BLaER1 treated with 17β-estradiol and CSF1 and Interleukin-3, amounts not matched to agents 10 nM and 100 nM (cell line): ENCODE data around the gene SYVN1.
A peak's percentile ranks its signal among the peaks of the same experiment; 100 is the strongest.
"Not testable (repeated sequence)": the region's sequence is repeated elsewhere in the genome, so short reads cannot be mapped to it uniquely, and the experiment has no call there.

Experiments used
- H3K27ac ChIP-seq, 11 experiments: shearing (Covaris generic); formaldehyde crosslinking; 2 replicates each; pipeline ENCODE4 v1.8.1; 2022
- H3K27me3 ChIP-seq, 11 experiments: shearing (Covaris generic); formaldehyde crosslinking; 2 replicates each; pipeline ENCODE4 v1.8.1; 2022
- H3K36me3 ChIP-seq, 11 experiments: shearing (Covaris generic); formaldehyde crosslinking; 2 replicates each; pipeline ENCODE4 v1.8.1; 2022
- H3K4me1 ChIP-seq, 10 experiments: shearing (Covaris generic); formaldehyde crosslinking; 2 replicates each; pipeline ENCODE4 v1.8.1; 2022
- H3K4me2 ChIP-seq, 11 experiments: shearing (Covaris generic); formaldehyde crosslinking; 2 replicates each; pipeline ENCODE4 v1.8.1; 2022
- H3K4me3 ChIP-seq, 10 experiments: shearing (Covaris generic); formaldehyde crosslinking; 2 replicates each; pipeline ENCODE4 v1.8.1; 2022
- H3K9ac ChIP-seq, 11 experiments: shearing (Covaris generic); formaldehyde crosslinking; 2 replicates each; pipeline ENCODE4 v1.8.1; 2022
- H3K9me3 ChIP-seq, 11 experiments: shearing (Covaris generic); formaldehyde crosslinking; replicated peaks in 1 of 11; 2 replicates each; pipeline ENCODE4 v1.8.1; 2022
- H4K20me1 ChIP-seq, 11 experiments: shearing (Covaris generic); formaldehyde crosslinking; 2 replicates each; pipeline ENCODE4 v1.8.1; 2022
- Cebpa-rat ChIP-seq, 11 experiments: shearing (Covaris generic); IDR thresholded peaks; 2 replicates each; pipeline ENCODE4 v1.8.1; 2022

The SYVN1 gene

DNA sequence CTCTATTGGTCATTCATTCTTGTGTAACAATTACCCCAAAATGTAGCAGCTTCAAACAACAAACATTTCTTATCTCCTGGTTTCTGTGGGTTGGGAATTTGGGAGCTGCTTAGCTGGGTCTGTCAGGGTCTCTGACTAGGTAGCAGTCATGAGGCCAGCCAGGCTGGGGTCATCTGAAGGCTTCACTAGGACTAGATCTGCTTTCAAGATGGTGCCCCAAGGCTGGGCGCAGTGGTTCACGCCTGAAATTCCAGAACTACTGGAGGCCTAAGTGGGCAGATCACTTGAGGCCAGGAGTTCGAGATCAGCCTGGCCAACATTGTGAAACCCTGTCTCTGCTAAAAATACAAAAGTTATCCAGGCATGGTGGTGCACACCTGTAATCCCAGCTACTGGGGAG is 22.6 kb upstream of the SYVN1 start:
- Histone ChIP-seq H3K9me3 (no peaks in the 10 kb centered on the region), H3K27ac (no peak overlapping the region), H4K20me1 (no peaks in the 10 kb centered on the region), H3K4me2 (no peak overlapping the region), H3K27me3 (no peaks in the 10 kb centered on the region), H3K9ac (no peak overlapping the region), H3K4me3 (no peak overlapping the region), H3K36me3 (no peaks in the 10 kb centered on the region), H3K4me1 (peaks cover 0 to 15% (median 2%) of the 10 kb centered on the region in 10 experiments; a peak in 10 of 20 replicates)
- TF ChIP-seq Cebpa-rat (IDR thresholded peaks at IDR 0.05) = no peak

- no peak for TF ChIP-seq Cebpa-rat (IDR thresholded peaks at IDR 0.05)
- no peak overlapping the region for H3K4me2 ChIP-seq
These were observed 21.9 kb upstream of the SYVN1 start for GRCh38 chr11:65156256-65156655.

DNA sequence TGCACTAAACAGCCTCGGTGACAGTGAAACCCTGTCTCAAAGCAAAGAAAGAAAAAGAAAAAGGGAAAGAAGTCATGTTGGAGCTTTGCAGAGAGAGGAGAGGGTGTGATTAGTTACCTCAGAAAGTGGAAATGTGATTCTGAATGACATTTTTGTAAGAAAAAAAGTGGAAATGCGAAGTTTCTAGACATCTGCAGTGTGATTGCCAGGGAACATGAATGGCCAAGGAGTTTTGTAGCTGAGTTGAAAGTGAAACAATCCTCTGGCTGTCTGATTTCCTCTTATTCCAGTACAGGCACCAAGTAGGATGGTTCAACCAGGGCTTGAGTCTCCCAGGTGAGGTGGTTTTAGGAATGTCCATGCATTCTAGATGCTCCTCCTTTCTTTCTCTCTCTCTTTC is 17.8 kb upstream of the SYVN1 start:
- Histone ChIP-seq H3K9me3 (peaks cover 6 to 11% (median 8%) of the 10 kb centered on the region in 11 experiments), H4K20me1 (no peaks in the 10 kb centered on the region), H3K27ac (no peak overlapping the region), H3K9ac (no peak overlapping the region), H3K4me2 (peak overlapping the region in 5 of 11 experiments; percentile 44 to 83 (median 72); a peak in 8 of 22 replicates), H3K4me1 (peaks cover 20 to 39% (median 30%) of the 10 kb centered on the region in 10 experiments; a peak in 18 of 20 replicates), H3K4me3 (no peak overlapping the region), H3K27me3 (no peaks in the 10 kb centered on the region), H3K36me3 (no peaks in the 10 kb centered on the region)
- no peak for TF ChIP-seq Cebpa-rat (IDR thresholded peaks at IDR 0.05)

More at GRCh38 chr11:65156256-65156655, 21.9 kb upstream of the SYVN1 start:
- no peaks in the 10 kb centered on the region for H3K27me3 ChIP-seq
- no peak overlapping the region for H3K9ac ChIP-seq
- no peak overlapping the region for H3K4me3 ChIP-seq
- no peaks in the 10 kb centered on the region for H3K36me3 ChIP-seq
- H3K9me3 ChIP-seq = no peaks in the 10 kb centered on the region
- no peak overlapping the region for H3K27ac ChIP-seq
- H3K4me1 ChIP-seq = peaks cover 0 to 22% (median 7%) of the 10 kb centered on the region in 10 experiments; a peak in 15 of 20 replicates
- no peaks in the 10 kb centered on the region for H4K20me1 ChIP-seq

DNA sequence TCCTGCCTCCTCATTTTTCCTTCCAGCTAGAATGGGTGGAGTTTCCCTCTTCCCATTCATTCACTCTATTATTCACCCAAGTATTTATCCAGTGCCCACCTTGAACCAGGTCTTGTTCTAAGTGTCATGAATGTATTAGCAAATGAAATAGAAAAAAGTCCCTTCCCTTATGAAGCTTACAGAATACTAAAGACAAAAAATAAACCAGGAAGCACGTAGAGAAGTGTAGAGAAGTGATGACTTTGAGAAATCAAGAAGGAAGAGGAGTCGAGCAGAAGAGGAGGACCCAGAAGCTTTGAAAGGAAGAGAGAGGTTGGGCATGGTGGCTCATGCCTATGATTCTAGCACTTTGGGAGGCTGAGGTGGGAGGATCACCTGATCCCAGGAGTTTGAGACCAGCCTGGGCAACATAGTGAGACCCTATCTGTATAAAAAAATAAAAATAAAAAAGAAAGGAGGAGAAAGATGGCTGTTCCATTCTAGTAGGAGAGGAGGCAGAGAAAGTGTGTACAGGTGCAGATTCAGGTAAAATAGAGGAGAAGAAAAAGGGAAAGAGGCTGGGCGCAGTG is 17.1 kb upstream of the SYVN1 start:
- Histone ChIP-seq H3K27ac (peak overlapping the region in 3 of 11 experiments; percentile 39 to 57 (median 43); a peak in 4 of 22 replicates), H3K27me3 (no peaks in the 10 kb centered on the region), H3K9ac (peak overlapping the region in 1 of 11 experiments; percentile 34; a peak in 1 of 22 replicates), H3K9me3 (peaks cover 13 to 18% (median 15%) of the 10 kb centered on the region in 11 experiments), H3K36me3 (no peaks in the 10 kb centered on the region), H3K4me1 (peaks cover 21 to 42% (median 31%) of the 10 kb centered on the region in 10 experiments), H3K4me2 (peak overlapping the region in 9 of 11 experiments; percentile 16 to 83 (median 44); a peak in 14 of 22 replicates), H3K4me3 (no peak overlapping the region), H4K20me1 (no peaks in the 10 kb centered on the region)
- TF ChIP-seq Cebpa-rat (IDR thresholded peaks at IDR 0.05) = no peak

- Histone ChIP-seq H3K9me3 (peaks cover 14 to 23% (median 19%) of the 10 kb centered on the region in 11 experiments), H3K36me3 (no peaks in the 10 kb centered on the region), H3K4me2 (peak overlapping the region in 10 of 11 experiments; percentile 15 to 83 (median 36); a peak in 16 of 22 replicates), H3K9ac (peak overlapping the region in 5 of 11 experiments; percentile 9 to 38 (median 16); a peak in 2 of 22 replicates), H3K27ac (peak overlapping the region in 7 of 11 experiments; percentile 15 to 57 (median 39); a peak in 8 of 22 replicates), H3K27me3 (no peaks in the 10 kb centered on the region), H3K4me1 (peaks cover 28 to 49% (median 34%) of the 10 kb centered on the region in 10 experiments), H3K4me3 (no peak overlapping the region), H4K20me1 (no peaks in the 10 kb centered on the region)
- TF ChIP-seq Cebpa-rat (IDR thresholded peaks at IDR 0.05) = no peak
These were observed 16.4 kb upstream of the SYVN1 start for GRCh38 chr11:65150509-65151299.

DNA sequence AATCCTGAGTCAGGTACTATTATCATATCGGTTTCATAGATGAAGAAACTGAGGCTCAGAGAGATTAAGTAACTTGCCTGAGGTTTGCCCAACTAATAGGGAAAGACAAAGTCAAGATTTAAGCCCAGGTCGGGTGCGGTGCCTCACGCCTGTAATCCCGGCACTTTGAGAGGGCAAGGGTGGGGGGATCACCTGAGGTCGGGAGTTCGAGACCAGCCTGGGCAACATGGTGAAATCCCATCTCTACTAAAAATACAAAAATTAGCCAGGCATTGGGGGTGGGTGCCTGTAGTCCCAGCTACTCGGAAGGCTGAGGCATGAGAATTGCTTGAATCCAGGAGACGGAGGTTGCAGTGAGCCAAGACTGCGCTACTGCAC is 15.8 kb upstream of the SYVN1 start:
- H4K20me1 ChIP-seq, H3K4me3 ChIP-seq, H3K27me3 ChIP-seq, H3K36me3 ChIP-seq: not testable (repeated sequence)
- Histone ChIP-seq H3K4me2 (peak overlapping the region in 7 of 11 experiments; percentile 15 to 83 (median 68); a peak in 10 of 22 replicates), H3K4me1 (peaks cover 31 to 52% (median 36%) of the 10 kb centered on the region in 10 experiments), H3K9ac (peak overlapping the region in 3 of 11 experiments; percentile 9 to 34 (median 15); a peak in 1 of 22 replicates), H3K27ac (peak overlapping the region in 3 of 11 experiments; percentile 39 to 57 (median 43); a peak in 7 of 22 replicates), H3K9me3 (peaks cover 14 to 23% (median 19%) of the 10 kb centered on the region in 11 experiments)

DNA sequence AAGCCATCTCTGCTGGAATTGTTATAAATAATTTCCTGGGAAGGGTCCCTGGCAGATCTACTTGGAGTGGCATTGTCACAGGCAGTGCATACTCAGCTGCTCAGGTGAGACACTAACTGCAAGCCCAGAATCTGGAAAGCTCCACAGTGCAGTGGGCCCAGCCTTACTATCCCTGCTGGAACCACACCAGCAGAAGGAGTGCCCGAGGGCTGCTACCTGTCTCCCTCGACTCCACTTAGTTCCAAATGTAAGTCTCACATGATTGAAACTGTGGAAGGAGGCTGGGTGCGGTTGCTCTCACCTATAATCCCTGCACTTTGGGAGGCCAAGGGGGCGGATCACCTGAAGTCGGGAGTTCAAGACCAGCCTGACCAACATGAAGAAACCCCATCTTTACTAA is 14.3 kb upstream of the SYVN1 start:
- H3K4me1 ChIP-seq = peaks cover 31 to 55% (median 37%) of the 10 kb centered on the region in 10 experiments
- H3K4me3 ChIP-seq = no peak overlapping the region
- no peak overlapping the region for H3K9ac ChIP-seq
- TF ChIP-seq Cebpa-rat (IDR thresholded peaks at IDR 0.05) = no peak
- H3K36me3 ChIP-seq = no peaks in the 10 kb centered on the region
- peaks cover 14 to 23% (median 19%) of the 10 kb centered on the region in 11 experiments for H3K9me3 ChIP-seq
- peak overlapping the region in 5 of 11 experiments; percentile 3 to 34 (median 19); a peak in 5 of 22 replicates for H3K4me2 ChIP-seq
- H3K27ac ChIP-seq = no peak overlapping the region
- H3K27me3 ChIP-seq = no peaks in the 10 kb centered on the region
- no peaks in the 10 kb centered on the region for H4K20me1 ChIP-seq

- no peak overlapping the region for H3K9ac ChIP-seq
- no peaks in the 10 kb centered on the region for H3K27me3 ChIP-seq
- no peak overlapping the region for H3K27ac ChIP-seq
- H3K4me3 ChIP-seq = 0 out of 20 replicates have a peak overlapping the region, but pooled peaks of 1 of the 10 experiments have one; percentile 16
- H3K4me2 ChIP-seq = no peak overlapping the region
- H3K9me3 ChIP-seq = peaks cover 14 to 23% (median 19%) of the 10 kb centered on the region in 11 experiments
- TF ChIP-seq Cebpa-rat (IDR thresholded peaks at IDR 0.05) = no peak
- no peaks in the 10 kb centered on the region for H3K36me3 ChIP-seq
- peaks cover 26 to 63% (median 44%) of the 10 kb centered on the region in 10 experiments for H3K4me1 ChIP-seq
- H4K20me1 ChIP-seq = no peaks in the 10 kb centered on the region
These were observed 13.2 kb upstream of the SYVN1 start for GRCh38 chr11:65147352-65148075.
